Breast epithelium (tissue), 4 donors: Measurements from ENCODE around the gene APC2. TPM values are rescaled to one million over a fixed set of nuclear protein-coding genes. Genes with fewer than 3 reads are reported as not detected.

Source experiments
- DNase-seq, 2 donors: peaks; one replicate each; pipeline ENCODE4 v3.0.0-alpha.2; 2019; ENCODE audit warnings: low spot score in 2 of 2
- H3K27ac ChIP-seq, 2 donors: fragments of 200-600 bp; sonication (generic) in 1 of 2; one replicate each; pipeline ENCODE4 v1.5.1; 2016 to 2019; ENCODE audit warnings: mild to moderate bottlenecking in 1 of 2
- H3K27me3 ChIP-seq, 2 donors: fragments of 200-600 bp; sonication (generic) in 1 of 2; one replicate each; pipeline versions ENCODE4 v1.5.1 to v1.6.0; 2017 to 2019; ENCODE audit warnings: control low read depth in 1 of 2, mild to moderate bottlenecking in 1 of 2
- H3K36me3 ChIP-seq: fragments of 200-600 bp; one replicate; pipeline ENCODE4 v1.5.1; 2019
- H3K4me1 ChIP-seq, 2 donors: fragments of 200-600 bp; sonication (generic); one replicate each; pipeline ENCODE4 v1.5.1; 2016 to 2019; ENCODE audit warnings: control low read depth in 1 of 2
- H3K4me3 ChIP-seq, 3 donors: fragments of 200-600 bp; sonication (generic); 1 replicate in 2 of 3; 2 replicates in 1 of 3; pipeline ENCODE4 v1.5.1; 2016 to 2019; ENCODE audit warnings: mild to moderate bottlenecking in 3 of 3, moderate library complexity in 2 of 3
- H3K9me3 ChIP-seq, 2 donors: fragments of 200-600 bp; sonication (generic) in 1 of 2; one replicate each; pipeline ENCODE4 v1.5.1; 2016 to 2019; ENCODE audit warnings: control low read depth in 1 of 2
- CTCF ChIP-seq, 3 donors: fragments of 450-650 bp; IDR thresholded peaks; one replicate each; pipeline ENCODE4 v1.5.1; 2016 to 2017; ENCODE audit warnings: antibody characterized with exemption in 3 of 3, mild to moderate bottlenecking in 3 of 3, moderate library complexity in 3 of 3
- POLR2A ChIP-seq: fragments of 450-650 bp; IDR thresholded peaks from one replicate; pipeline ENCODE4 v1.6.1; 2016; ENCODE audit warnings: antibody characterized with exemption, mild to moderate bottlenecking, moderate library complexity
- POLR2AphosphoS5 ChIP-seq, 3 donors: sonication (generic); formaldehyde crosslinking; IDR thresholded peaks; one replicate each; pipeline ENCODE4 v1.6.1; 2017; ENCODE audit warnings: antibody characterized with exemption in 3 of 3
- intact Hi-C: fragments of 100-400 bp; cut with DNase I; formaldehyde crosslinking; loops from one replicate; pipeline ENCODE4 v1.15.1; 2023; ENCODE audit warnings: low total_unique reads
- total RNA-seq, 3 donors: library from RNA; depleted of rRNA; stranded (reverse); fragments of >200 nt; gene quantifications; one replicate each; pipeline ENCODE4 v1.1.0, GENCODE V29; 2016

Gene APC2
- total RNA-seq, 3 donors from 2014 or later, result under 0.01 to 0.29 (median 0.16) TPM

DNA sequence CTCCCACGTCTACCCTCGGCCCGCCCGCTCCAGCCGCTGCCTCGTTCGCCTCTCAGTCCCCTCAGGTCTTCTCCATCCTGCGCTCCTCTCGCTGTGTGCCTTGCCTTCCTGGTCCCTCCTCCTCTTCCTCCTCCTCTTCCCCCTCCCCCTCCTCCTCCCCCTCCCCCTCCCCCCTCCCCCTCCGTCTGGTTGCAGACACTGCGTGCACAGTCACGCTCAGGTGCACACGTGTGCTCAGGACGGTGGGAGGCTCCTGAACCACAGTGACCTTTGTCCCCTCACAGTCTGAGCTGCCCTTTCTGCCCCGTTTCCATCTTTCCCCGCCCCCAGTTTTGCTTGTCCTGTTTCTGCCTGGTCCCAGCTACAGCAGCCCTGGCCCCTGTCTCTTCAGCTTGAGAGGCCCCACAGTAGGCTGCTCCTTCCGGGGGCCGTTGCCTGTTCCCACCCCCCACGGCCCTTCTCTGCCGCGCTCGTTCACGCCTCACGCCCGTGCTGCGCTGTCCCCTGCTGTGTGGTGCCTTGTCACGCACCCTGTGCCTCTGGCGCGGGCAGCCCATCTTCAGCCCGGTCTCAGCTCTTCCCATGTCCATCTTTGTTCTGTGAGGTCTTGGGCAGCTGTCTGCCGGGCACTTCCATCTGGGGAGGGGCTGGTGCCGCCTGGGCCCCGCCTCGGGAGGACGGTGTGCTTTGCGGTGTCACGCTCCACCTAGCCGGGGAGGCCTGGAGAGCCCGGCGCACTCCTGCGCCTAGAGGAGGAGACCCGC is 25.5 kb upstream of the APC2 start:
- peak overlapping the region in 1 of 2 donors; percentile 25 for H3K27ac ChIP-seq
- H3K27me3 ChIP-seq, result no peaks in the 10 kb centered on the region
- H3K36me3 ChIP-seq, result no peaks in the 10 kb centered on the region
- no peaks in the 10 kb centered on the region for H3K4me1 ChIP-seq
- no peaks in the 10 kb centered on the region for H3K9me3 ChIP-seq
- DNase-seq, result no peak
- intact Hi-C loops, result no loop called here
- TF ChIP-seq POLR2A (no peak), POLR2AphosphoS5 (IDR thresholded peaks at IDR 0.05) (no peak), CTCF (IDR thresholded peaks at IDR 0.05) (no peak)
- H3K4me3 ChIP-seq, result no peak overlapping the region

GRCh38 chr19:1425102-1425837 is 24.7 kb upstream of the APC2 start:
- Histone ChIP-seq H3K4me3 (no peak overlapping the region), H3K4me1 (no peaks in the 10 kb centered on the region), H3K36me3 (no peaks in the 10 kb centered on the region), H3K9me3 (no peaks in the 10 kb centered on the region), H3K27me3 (no peaks in the 10 kb centered on the region), H3K27ac (no peak overlapping the region)
- TF ChIP-seq POLR2AphosphoS5 (IDR thresholded peaks at IDR 0.05) (no peak), POLR2A (no peak), CTCF (IDR thresholded peaks at IDR 0.05) (no peak)
- DNase-seq, result no peak
- intact Hi-C loops, result no loop called here

DNA sequence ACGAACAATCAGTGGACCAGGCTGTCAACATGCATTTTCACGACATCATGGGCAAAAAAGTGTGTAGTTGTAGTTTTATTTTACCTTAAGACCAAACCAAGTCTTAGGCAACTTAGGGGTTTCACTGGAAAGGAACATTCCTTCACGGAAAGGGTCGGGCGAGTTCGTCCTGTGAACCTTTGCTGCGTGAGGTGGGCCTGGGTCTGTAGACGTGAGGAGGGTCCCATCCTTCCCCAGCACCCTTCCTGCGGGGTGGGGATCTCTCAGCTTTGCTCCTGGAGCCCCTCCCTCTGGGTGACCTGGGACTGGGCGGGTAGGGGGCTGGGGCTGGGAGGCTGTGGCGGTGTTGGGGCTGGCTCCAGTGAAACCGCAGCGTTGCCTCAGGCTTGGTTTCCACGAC is 24.0 kb upstream of the APC2 start:
- Histone ChIP-seq H3K4me3 (no peak overlapping the region), H3K4me1 (no peaks in the 10 kb centered on the region), H3K27me3 (no peaks in the 10 kb centered on the region), H3K27ac (no peak overlapping the region), H3K9me3 (no peaks in the 10 kb centered on the region), H3K36me3 (no peaks in the 10 kb centered on the region)
- DNase-seq, result no peak
- TF ChIP-seq CTCF (IDR thresholded peaks at IDR 0.05) (no peak), POLR2A (no peak), POLR2AphosphoS5 (IDR thresholded peaks at IDR 0.05) (no peak)
- intact Hi-C loops, result no loop called here

DNA sequence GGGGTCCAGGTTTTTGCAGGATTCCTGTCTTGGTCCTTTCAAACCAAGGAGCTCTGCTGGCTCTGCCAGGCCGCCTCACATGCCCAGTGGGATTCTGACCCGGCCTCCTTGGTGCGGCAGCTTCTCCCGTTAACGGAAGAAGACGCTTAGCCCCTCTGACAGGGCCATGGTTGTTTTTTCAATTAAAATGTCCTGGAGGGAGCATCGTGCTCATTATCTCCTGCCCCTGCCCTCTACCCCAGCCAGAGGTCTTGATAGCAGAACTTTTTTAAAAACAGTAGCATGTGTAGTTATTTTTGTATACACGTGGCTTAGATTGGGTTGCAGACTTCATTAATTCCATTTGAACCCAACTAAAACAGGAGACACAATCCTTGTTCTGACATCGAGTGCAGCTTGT is 23.2 kb upstream of the APC2 start:
- no peaks in the 10 kb centered on the region for H3K27me3 ChIP-seq
- DNase-seq, result no peak
- no peaks in the 10 kb centered on the region for H3K9me3 ChIP-seq
- intact Hi-C loops, result no loop called here
- no peaks in the 10 kb centered on the region for H3K4me1 ChIP-seq
- TF ChIP-seq POLR2A, result no peak
- TF ChIP-seq POLR2AphosphoS5 (IDR thresholded peaks at IDR 0.05), result no peak
- no peak for TF ChIP-seq CTCF (IDR thresholded peaks at IDR 0.05)
- no peak overlapping the region for H3K4me3 ChIP-seq
- H3K36me3 ChIP-seq, result no peaks in the 10 kb centered on the region
- H3K27ac ChIP-seq, result no peak overlapping the region
